Epithelial cell of alveolus of lung (primary cell): ENCODE data around the gene ARRDC4. TPM values are rescaled to one million over a fixed set of nuclear protein-coding genes. Genes with fewer than 3 reads are reported as not detected.

Experiments used
- total RNA-seq: library from RNA; depleted of rRNA; stranded (reverse); fragments of >200 nt; gene quantifications from 2 replicates; pipeline ENCODE4 v1.2.1, GENCODE V29; 2015

Gene ARRDC4, protein sequence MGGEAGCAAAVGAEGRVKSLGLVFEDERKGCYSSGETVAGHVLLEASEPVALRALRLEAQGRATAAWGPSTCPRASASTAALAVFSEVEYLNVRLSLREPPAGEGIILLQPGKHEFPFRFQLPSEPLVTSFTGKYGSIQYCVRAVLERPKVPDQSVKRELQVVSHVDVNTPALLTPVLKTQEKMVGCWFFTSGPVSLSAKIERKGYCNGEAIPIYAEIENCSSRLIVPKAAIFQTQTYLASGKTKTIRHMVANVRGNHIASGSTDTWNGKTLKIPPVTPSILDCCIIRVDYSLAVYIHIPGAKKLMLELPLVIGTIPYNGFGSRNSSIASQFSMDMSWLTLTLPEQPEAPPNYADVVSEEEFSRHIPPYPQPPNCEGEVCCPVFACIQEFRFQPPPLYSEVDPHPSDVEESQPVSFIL
- 6.9 and 22.7 TPM in 2 replicates for total RNA-seq

DNA sequence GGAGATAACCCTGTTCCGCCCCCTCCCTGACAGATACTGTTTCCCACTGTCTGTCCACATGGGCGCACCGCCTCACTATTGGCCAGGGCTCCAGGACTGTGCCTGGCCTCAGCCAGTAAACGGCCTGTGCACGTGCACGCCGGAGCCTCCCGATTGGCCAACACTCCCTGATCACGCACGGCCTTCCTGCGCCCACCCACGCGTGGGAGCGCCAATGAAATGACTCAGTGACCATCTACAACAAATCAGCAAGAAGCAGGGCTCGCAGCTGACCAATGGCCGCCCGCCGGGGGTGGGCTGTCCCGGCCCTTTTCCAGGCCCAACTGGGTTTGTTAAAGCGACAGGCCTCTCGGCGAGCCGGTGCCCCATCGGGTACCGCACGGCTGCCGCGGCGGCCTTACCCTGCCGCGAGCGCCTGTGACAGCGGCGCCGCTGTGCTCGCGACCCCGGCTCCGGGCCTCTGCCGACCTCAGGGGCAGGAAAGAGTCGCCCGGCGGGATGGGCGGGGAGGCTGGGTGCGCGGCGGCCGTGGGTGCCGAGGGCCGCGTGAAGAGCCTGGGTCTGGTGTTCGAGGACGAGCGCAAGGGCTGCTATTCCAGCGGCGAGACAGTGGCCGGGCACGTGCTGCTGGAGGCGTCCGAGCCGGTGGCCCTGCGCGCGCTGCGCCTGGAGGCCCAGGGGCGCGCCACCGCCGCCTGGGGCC is at the start of gene ARRDC4:
TSS of gene ARRDC4 (plus strand) at position 340 of the 703 bp plus-strand sequence. CDS start at position 499, 159 bp downstream.

